ENCODE measurements around the gene NOTCH4.
"Not testable (repeated sequence)": the region's sequence is repeated elsewhere in the genome, so short reads cannot be mapped to it uniquely, and the experiment has no call there.

Gene NOTCH4

GRCh38 chr6:32223258-32224235, at the start of gene NOTCH4:
Gene NOTCH4 (minus strand): TSS chr6:32224067. CDS start chr6:32223928, 139 bp downstream.
- no peak for DNase-seq (ENCODE audit: low read depth in 2 of 2)

GRCh38 chr6:32271429-32271828, 47.6 kb upstream of the NOTCH4 start:
- no peak for DNase-seq (ENCODE audit: low read depth in 2 of 2)

GRCh38 chr6:32268459-32268858, 44.6 kb upstream of the NOTCH4 start:
- DNase-seq (ENCODE audit: low read depth in 2 of 2), result not testable (repeated sequence)

GRCh38 chr6:32267035-32267434, 43.2 kb upstream of the NOTCH4 start:
- DNase-seq (ENCODE audit: low read depth in 2 of 2), result no peak

GRCh38 chr6:32257262-32257661, 33.4 kb upstream of the NOTCH4 start:
- not testable (repeated sequence) for DNase-seq (ENCODE audit: low read depth in 2 of 2)

DNA sequence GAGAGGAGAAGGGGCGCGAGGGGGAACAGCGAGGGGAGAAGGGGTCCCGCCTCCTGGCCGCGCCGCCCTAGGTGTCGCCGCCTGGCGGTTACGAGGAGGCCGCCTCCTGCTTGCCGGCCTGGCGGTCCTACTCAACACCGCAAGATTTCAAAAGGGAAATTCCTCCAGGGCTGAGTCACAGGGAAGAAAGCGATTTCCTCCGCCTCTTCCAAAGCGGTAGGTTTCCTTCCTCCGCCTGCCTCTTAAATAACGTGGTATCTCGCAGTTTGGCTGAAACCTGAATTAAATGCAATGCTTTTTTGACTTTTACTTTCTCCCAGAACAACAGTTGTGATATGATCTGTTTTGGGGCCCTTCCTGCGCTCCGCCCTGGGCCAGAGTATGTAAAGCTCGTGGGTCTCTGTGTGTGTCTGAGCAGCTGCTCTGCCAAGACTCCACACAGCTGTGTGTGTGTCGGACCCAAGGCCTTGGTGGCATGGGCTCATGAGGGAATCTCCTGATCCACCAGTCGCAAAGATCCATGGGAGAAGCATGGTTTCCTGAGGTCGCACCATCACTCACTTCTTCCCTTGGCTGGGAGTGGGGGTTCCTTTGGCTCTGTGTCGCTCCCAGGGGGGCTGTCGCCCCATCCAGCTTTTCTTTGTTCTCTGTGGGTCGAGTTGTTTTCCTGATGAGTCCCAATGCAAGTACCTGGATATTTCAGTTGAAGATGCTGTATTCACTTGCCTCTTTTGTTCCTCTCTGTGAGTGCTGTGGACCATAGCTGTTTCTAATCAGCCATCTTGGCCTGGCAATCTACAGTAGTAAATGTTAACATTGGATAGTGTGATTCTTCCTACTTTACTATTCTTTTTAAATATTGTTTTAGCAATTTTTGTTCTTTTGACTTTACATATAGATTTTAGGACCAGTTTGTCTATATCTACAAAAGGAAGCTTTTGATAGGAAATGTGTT, 31.6 kb upstream of the NOTCH4 start:
- peak; percentile 55 to 65 for DNase-seq (ENCODE audit: low read depth in 2 of 2)

- no peak for DNase-seq (ENCODE audit: low read depth in 2 of 2)
Measured at GRCh38 chr6:32254761-32255198, 30.9 kb upstream of the NOTCH4 start.

DNA sequence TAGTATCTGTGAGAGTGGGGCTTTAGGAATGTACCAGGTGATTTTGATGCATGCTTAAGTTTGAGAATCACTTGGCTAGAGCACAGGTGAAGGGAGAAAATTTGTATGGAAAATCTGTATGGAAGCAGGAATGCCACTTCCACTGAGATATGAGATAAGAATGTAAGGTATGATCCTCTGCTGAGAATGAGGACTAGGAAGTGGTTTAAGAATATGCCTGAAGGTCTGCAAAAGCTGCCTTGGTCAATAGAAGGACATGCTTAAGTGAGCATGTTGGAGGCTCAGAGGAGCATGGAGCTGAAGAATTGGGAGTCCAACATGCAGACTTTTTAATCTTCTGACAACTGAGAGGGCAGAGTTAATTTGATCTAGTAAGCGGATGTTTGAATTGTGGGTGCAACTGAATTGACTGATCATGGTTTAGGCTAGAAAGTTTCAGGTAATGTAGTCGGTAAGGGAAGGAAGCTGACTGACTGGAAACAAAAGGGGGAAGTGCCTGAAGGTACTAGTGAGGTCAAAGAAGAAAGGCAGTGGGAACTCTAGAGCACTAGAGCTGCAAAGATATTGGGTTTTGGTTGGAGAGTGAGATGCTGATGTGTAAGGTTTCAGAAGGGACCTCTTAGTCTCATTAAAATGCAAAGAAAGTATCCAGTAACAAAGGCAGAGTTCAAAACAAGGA, 28.6 kb upstream of the NOTCH4 start:
- DNase-seq (ENCODE audit: low read depth in 2 of 2), result no peak

- no peak for DNase-seq (ENCODE audit: low read depth in 2 of 2)
Measured at GRCh38 chr6:32249262-32249661, 25.4 kb upstream of the NOTCH4 start.

DNA sequence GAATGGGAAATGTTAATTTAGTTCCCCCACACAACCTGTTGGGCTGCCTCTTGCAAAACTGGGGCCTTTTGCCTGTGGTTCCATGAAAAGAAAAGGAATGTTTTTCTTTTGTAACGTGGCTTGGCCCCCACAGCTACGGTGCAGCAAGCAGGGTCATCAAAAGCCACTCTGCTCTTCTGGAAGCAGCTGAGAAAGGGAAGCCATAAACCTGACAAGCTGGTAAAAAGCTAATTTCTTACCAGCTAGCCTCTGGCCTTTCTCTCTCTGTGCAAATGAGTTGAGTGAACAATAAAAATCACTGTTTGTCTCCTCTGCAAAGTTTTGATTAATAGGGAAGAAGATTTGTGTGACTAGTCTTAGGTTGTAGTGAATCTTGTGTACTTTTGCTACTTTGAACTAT, 23.5 kb upstream of the NOTCH4 start:
- DNase-seq (ENCODE audit: low read depth in 2 of 2), result no peak

DNA sequence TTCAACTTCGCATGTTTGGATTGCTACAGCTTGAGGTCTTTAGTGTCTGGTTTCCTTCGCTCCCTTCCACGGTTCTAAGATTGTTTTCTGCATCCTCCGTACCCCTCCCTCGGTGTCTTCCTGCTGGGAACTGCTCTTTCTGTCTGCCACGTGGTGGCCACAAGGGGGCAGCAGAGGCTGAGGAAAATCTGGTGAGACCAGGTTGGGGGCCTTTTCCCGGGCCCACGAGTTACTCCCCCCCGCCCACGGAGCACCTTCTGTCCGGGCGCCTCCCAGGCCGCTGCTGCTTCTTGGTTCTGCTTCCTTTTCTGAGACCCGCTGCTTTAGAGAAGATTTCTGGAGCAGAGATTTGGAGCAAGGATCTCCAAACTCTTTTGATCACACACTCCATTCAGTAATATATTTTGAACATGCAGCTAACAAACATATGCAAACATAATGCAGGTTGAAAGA, 21.1 kb upstream of the NOTCH4 start:
- peak; percentile 29 to 42 for DNase-seq (ENCODE audit: low read depth in 2 of 2)

DNA sequence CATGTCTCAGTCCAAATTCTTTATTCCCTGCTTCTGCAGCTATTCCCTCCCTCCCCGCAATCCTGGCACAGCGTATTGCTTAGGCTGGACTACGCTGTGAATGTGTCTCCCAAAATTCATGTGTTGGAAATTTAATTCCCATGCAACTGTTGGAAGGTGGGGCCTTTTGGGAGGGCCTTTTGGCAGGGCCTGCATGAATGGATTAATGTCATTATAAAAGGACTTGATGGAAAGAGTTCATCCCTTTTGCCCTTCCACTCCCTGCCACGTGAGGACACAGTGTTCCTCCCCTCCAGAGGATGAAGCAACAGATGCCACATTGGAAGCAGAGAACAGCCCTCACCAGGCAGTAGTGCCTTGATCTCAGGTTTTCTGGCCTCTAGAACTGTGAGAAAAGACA, 20.4 kb upstream of the NOTCH4 start:
- DNase-seq (ENCODE audit: low read depth in 2 of 2), result no peak

DNA sequence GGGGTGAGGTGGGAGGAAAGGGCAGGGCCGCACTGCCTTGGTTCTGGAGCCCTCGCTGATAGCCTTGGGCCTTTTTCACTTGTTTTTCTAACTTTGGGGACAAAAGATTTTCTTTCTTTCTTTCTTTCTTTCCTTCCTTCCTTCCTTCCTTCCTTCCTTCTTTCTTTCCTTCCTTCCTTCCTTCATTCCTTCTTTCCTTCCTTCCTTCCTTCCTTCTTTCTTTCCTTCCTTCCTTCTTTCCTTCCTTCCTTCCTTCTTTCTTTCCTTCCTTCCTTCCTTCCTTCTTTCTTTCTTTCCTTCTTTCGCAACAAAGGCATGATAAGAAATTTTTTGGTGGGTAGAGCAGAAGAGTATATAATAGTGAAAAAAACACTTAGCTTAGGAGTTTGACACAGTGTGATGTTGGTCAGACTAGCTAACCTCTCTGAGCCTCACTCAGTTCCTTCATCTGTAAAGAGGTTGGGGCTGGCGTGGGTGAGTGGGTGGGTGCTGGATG, 18.5 kb upstream of the NOTCH4 start:
- not testable (repeated sequence) for DNase-seq (ENCODE audit: low read depth in 2 of 2)

GRCh38 chr6:32240686-32241085, 16.8 kb upstream of the NOTCH4 start:
- DNase-seq (ENCODE audit: low read depth in 2 of 2), result no peak

GRCh38 chr6:32239462-32239861, 15.6 kb upstream of the NOTCH4 start:
- no peak for DNase-seq (ENCODE audit: low read depth in 2 of 2)

- DNase-seq (ENCODE audit: low read depth in 2 of 2), result no peak
Measured at GRCh38 chr6:32234934-32235333, 11.1 kb upstream of the NOTCH4 start.

- DNase-seq (ENCODE audit: low read depth in 2 of 2), result no peak
Measured at GRCh38 chr6:32226434-32226833, 2.6 kb upstream of the NOTCH4 start.

GRCh38 chr6:32224696-32225095, 829 bp upstream of the NOTCH4 start:
- no peak for DNase-seq (ENCODE audit: low read depth in 2 of 2)

GRCh38 chr6:32222333-32223230, 1.3 kb downstream of the NOTCH4 start:
- no peak for DNase-seq (ENCODE audit: low read depth in 2 of 2)

- DNase-seq (ENCODE audit: low read depth in 2 of 2), result no peak
Measured at GRCh38 chr6:32220021-32220420, 3.8 kb downstream of the NOTCH4 start.
